G401 (cell line): ENCODE measurements around the gene ARV1. TPM values are rescaled to one million over a fixed set of nuclear protein-coding genes. Genes with fewer than 3 reads are reported as not detected.
"Not testable (repeated sequence)": the region's sequence is repeated elsewhere in the genome, so short reads cannot be mapped to it uniquely, and the experiment has no call there.

ENCODE experiments used
- DNase-seq: peaks from one replicate; pipeline ENCODE4 v3.0.0-alpha.2; 2015; ENCODE audit warnings: low spot score
- in situ Hi-C: cut with HindIII; loops from 2 replicates; pipeline ENCODE4 v1.10.0; 2016; ENCODE audit warnings: low sequenced_read_pairs, mixed read lengths
- total RNA-seq: library from RNA; depleted of rRNA; stranded (reverse); fragments of >200 nt; shearing (Covaris generic); gene quantifications from 2 replicates; pipeline ENCODE4 v1.2.3, GENCODE V29; 2014

ARV1 gene
- total RNA-seq, 1 experiment from 2014 or later, result 12.2 TPM

- DNase-seq, result no peak
- in situ Hi-C loops, result no loop called here
Measured at GRCh38 chr1:230975636-230976035, 3.3 kb upstream of the ARV1 start.

GRCh38 chr1:230976360-230976759 is 2.5 kb upstream of the ARV1 start:
- in situ Hi-C loops, result no loop called here
- no peak for DNase-seq

- no peak for DNase-seq
- in situ Hi-C loops, result no loop called here
Measured at GRCh38 chr1:230976825-230977747, 1.8 kb upstream of the ARV1 start.

GRCh38 chr1:230977761-230978490 is 968 bp upstream of the ARV1 start:
- DNase-seq, result peak; percentile 33
- in situ Hi-C loops, result no loop called here

- no peak for DNase-seq
- in situ Hi-C loops, result no loop called here
Measured at GRCh38 chr1:230979389-230979716, 459 bp downstream of the ARV1 start.

GRCh38 chr1:230979952-230980351 is 1.1 kb downstream of the ARV1 start:
- in situ Hi-C loops, result no loop called here
- no peak for DNase-seq

- in situ Hi-C loops, result no loop called here
- DNase-seq, result no peak
Measured at GRCh38 chr1:230982696-230983095, 3.8 kb downstream of the ARV1 start.

GRCh38 chr1:230983811-230984210 is 4.9 kb downstream of the ARV1 start:
- in situ Hi-C loops, result no loop called here

GRCh38 chr1:230984622-230985515 is 6.0 kb downstream of the ARV1 start:
- in situ Hi-C loops, DNase-seq: not testable (repeated sequence)

More at GRCh38 chr1:230983811-230984210, 4.9 kb downstream of the ARV1 start:
- DNase-seq, result no peak

GRCh38 chr1:230985711-230986110 is 6.8 kb downstream of the ARV1 start:
- in situ Hi-C loops, result no loop called here

GRCh38 chr1:230986976-230987375 is 8.1 kb downstream of the ARV1 start:
- DNase-seq, result no peak
- in situ Hi-C loops, result no loop called here

More at GRCh38 chr1:230985711-230986110, 6.8 kb downstream of the ARV1 start:
- no peak for DNase-seq

GRCh38 chr1:230987448-230987847 is 8.6 kb downstream of the ARV1 start:
- in situ Hi-C loops, result no loop called here
- DNase-seq, result no peak

- in situ Hi-C loops, result no loop called here
- no peak for DNase-seq
Measured at GRCh38 chr1:230992100-230992774, 13.3 kb downstream of the ARV1 start.

- no peak for DNase-seq
- in situ Hi-C loops, result no loop called here
Measured at GRCh38 chr1:230994860-230995259, 16.0 kb downstream of the ARV1 start.

- in situ Hi-C loops, result no loop called here
- DNase-seq, result no peak
Measured at GRCh38 chr1:231000201-231000600, 21.3 kb downstream of the ARV1 start.

- in situ Hi-C loops, result no loop called here
- DNase-seq, result no peak
Measured at GRCh38 chr1:231000639-231001038, 21.7 kb downstream of the ARV1 start.

GRCh38 chr1:231001892-231002291 is 23.0 kb downstream of the ARV1 start:
- no peak for DNase-seq
- in situ Hi-C loops, result no loop called here

- DNase-seq, in situ Hi-C loops: not testable (repeated sequence)
Measured at GRCh38 chr1:231007535-231007934, 28.6 kb downstream of the ARV1 start.

- no peak for DNase-seq
- in situ Hi-C loops, result no loop called here
Measured at GRCh38 chr1:231011360-231011759, 32.5 kb downstream of the ARV1 start.
